Astrocyte (in vitro differentiated cells and primary cell): ENCODE results near the gene AK1. TPM values are rescaled to one million over a fixed set of nuclear protein-coding genes. Genes with fewer than 3 reads are reported as not detected.

Source experiments
- DNase-seq: peaks from one replicate; pipeline ENCODE4 v3.0.0-alpha.2; 2010; ENCODE audit warnings: low read depth
- FAIRE-seq: peaks from 2 replicates; lab custom pipeline; 2011; peaks lifted over from hg19 to GRCh38; lab: Jason Lieb, UNC
- H2AFZ ChIP-seq: 2 replicates; pipeline ENCODE4 v1.6.0; 2012; ENCODE audit warnings: low read depth, low read length, inconsistent platforms
- H3K27ac ChIP-seq: 2 replicates; pipeline ENCODE4 v1.5.1; 2011; ENCODE audit warnings: low read depth, low read length, inconsistent platforms
- H3K27me3 ChIP-seq: 2 replicates; pipeline ENCODE4 v1.6.0; 2011; ENCODE audit warnings: low read length, inconsistent platforms; ENCODE audit not compliant: insufficient read depth
- H3K36me3 ChIP-seq: 2 replicates; pipeline ENCODE4 v1.5.1; 2011; ENCODE audit warnings: low read length, inconsistent platforms; ENCODE audit not compliant: insufficient read depth
- H3K4me1 ChIP-seq: 2 replicates; pipeline ENCODE4 v1.5.1; 2011; ENCODE audit warnings: low read length, inconsistent platforms; ENCODE audit not compliant: insufficient read depth
- H3K4me2 ChIP-seq: 2 replicates; pipeline ENCODE4 v1.6.0; 2012; ENCODE audit warnings: low read length, inconsistent platforms
- H3K4me3 ChIP-seq: 2 replicates; pipeline ENCODE4 v1.5.1; 2011; ENCODE audit warnings: low read depth, mild to moderate bottlenecking, low read length, inconsistent platforms; ENCODE audit not compliant: insufficient read depth
- H3K79me2 ChIP-seq: 2 replicates; pipeline ENCODE4 v1.6.0; 2012; ENCODE audit warnings: mild to moderate bottlenecking, low read length, inconsistent platforms; ENCODE audit not compliant: insufficient read depth
- H3K9ac ChIP-seq: 2 replicates; pipeline ENCODE4 v1.6.0; 2012; ENCODE audit warnings: mild to moderate bottlenecking, low read length, inconsistent platforms
- H3K9me3 ChIP-seq: 2 replicates; pipeline ENCODE4 v1.5.1; 2012; ENCODE audit warnings: low read depth, mild to moderate bottlenecking, low read length, inconsistent platforms; ENCODE audit not compliant: insufficient read depth
- H4K20me1 ChIP-seq: 2 replicates; pipeline ENCODE4 v1.6.0; 2012; ENCODE audit warnings: low read length, inconsistent platforms; ENCODE audit not compliant: insufficient read depth
- H3K27ac Mint-ChIP-seq: one replicate; pipeline ENCODE4 v1.8.0; 2021; ENCODE audit warnings: mild to moderate bottlenecking, mixed read lengths; ENCODE audit not compliant: unreplicated experiment
- H3K27me3 Mint-ChIP-seq: one replicate; pipeline ENCODE4 v1.8.0; 2021; ENCODE audit warnings: low read depth, mixed read lengths; ENCODE audit not compliant: unreplicated experiment
- H3K36me3 Mint-ChIP-seq: one replicate; pipeline ENCODE4 v1.8.0; 2021; ENCODE audit warnings: low read depth, mixed read lengths; ENCODE audit not compliant: unreplicated experiment
- H3K4me1 Mint-ChIP-seq: one replicate; pipeline ENCODE4 v1.8.0; 2021; ENCODE audit warnings: low read depth, mixed read lengths; ENCODE audit not compliant: unreplicated experiment
- H3K4me3 Mint-ChIP-seq: one replicate; pipeline ENCODE4 v1.8.0; 2021; ENCODE audit warnings: mild to moderate bottlenecking, moderate library complexity, mixed read lengths; ENCODE audit not compliant: unreplicated experiment
- H3K9me3 Mint-ChIP-seq: one replicate; pipeline ENCODE4 v1.8.0; 2021; ENCODE audit warnings: mild to moderate bottlenecking, mixed read lengths; ENCODE audit not compliant: unreplicated experiment
- EZH2 ChIP-seq: IDR thresholded peaks from 2 replicates; pipeline ENCODE4 v1.6.1; 2012; ENCODE audit warnings: mild to moderate bottlenecking, low read length, inconsistent platforms; ENCODE audit not compliant: insufficient read depth
- total RNA-seq: library from RNA; stranded (reverse); gene quantifications from 2 replicates; pipeline ENCODE4 v1.2.1, GENCODE V29; 2021
- TF ChIP-seq, protein P1 (sequence below): IDR thresholded peaks from 2 replicates; pipeline ENCODE4 v1.5.1; 2011; ENCODE audit warnings: low read depth, mild to moderate bottlenecking, inconsistent platforms, low read length, moderate library complexity; ENCODE audit not compliant: insufficient read depth

AK1 gene
- total RNA-seq, 1 donor from 2014 or later, result 78.0 TPM

DNA sequence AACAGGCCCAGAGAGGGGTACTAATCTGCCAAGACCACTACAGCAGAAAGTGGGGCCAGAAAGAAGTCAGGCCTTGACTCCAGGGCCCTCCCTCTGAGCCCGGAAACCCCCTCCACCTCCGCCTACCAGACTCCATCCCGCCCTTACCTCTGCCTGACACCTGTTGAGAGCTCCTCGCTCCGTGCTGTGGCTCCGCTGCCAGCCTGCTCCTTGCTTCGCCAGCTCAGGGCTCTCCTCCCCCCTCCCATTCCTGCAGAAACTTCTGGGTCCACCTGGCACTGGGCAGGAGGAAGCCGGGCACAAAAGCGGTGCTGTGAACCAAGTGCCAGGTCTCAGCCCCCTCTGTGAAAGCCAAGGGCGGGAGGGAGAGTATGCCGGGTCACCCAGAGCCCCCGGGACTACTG lies 28.3 kb upstream of the AK1 start:
- Histone ChIP-seq H3K79me2 (no peaks in the 10 kb centered on the region), H2AFZ (no peak overlapping the region), H3K9me3 (no peaks in the 10 kb centered on the region), H3K9ac (no peak overlapping the region), H3K4me1 (peaks cover 5% of the 10 kb centered on the region), H3K27ac (no peak overlapping the region), H3K4me3 (no peak overlapping the region), H4K20me1 (no peaks in the 10 kb centered on the region), H3K4me2 (no peak overlapping the region), H3K27me3 (no peaks in the 10 kb centered on the region), H3K36me3 (no peaks in the 10 kb centered on the region)
- TF ChIP-seq EZH2, result no peak
- TF ChIP-seq, protein P1, sequence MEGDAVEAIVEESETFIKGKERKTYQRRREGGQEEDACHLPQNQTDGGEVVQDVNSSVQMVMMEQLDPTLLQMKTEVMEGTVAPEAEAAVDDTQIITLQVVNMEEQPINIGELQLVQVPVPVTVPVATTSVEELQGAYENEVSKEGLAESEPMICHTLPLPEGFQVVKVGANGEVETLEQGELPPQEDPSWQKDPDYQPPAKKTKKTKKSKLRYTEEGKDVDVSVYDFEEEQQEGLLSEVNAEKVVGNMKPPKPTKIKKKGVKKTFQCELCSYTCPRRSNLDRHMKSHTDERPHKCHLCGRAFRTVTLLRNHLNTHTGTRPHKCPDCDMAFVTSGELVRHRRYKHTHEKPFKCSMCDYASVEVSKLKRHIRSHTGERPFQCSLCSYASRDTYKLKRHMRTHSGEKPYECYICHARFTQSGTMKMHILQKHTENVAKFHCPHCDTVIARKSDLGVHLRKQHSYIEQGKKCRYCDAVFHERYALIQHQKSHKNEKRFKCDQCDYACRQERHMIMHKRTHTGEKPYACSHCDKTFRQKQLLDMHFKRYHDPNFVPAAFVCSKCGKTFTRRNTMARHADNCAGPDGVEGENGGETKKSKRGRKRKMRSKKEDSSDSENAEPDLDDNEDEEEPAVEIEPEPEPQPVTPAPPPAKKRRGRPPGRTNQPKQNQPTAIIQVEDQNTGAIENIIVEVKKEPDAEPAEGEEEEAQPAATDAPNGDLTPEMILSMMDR, result no peak
- DNase-seq (no peak), FAIRE-seq (no peak)
- Mint-ChIP-seq H3K27ac (no peak overlapping the region), H3K36me3 (peaks cover 2% of the 10 kb centered on the region), H3K4me3 (no peak overlapping the region), H3K27me3 (peaks cover 4% of the 10 kb centered on the region), H3K9me3 (no peaks in the 10 kb centered on the region), H3K4me1 (peaks cover 7% of the 10 kb centered on the region)

DNA sequence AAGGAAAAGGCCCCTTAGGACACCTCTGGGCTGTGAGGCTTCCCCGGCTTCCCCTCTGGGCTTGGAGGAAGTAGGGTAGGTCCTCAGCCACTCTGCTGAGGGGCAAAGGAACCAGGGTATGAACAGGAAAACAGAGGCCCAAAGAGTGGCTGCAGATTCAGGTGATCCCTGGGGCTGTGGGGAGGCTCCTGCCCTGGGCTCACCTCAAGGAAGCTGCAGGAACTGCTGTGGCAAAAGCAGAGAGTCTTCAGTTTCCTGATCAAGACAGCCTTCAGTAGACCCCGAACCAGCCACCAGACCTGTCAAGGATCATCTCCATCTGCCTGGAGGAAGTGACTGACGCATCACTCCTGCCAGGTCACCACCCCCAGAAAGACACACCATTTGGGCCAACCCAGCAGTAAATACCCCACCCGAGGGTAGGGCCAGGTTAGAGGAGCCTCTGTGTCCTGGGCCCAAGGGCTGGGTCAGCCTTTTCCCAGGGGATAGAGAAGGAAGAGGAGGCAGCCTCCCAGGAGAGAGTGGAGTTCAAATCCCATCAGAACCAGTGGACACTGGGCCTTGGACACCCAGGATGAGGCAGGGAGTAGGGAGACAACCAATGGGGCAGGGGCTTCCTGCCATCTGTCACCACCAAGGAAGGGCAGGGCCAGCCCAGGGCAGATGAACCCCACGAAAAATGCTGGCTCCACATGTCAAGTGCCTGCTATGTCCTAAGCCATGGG lies 27.7 kb upstream of the AK1 start:
- Mint-ChIP-seq H3K4me3 (no peak overlapping the region), H3K27me3 (peaks cover 2% of the 10 kb centered on the region), H3K9me3 (no peaks in the 10 kb centered on the region), H3K36me3 (no peaks in the 10 kb centered on the region), H3K27ac (peak overlapping the region; percentile 66), H3K4me1 (peaks cover 7% of the 10 kb centered on the region)
- H3K27me3 ChIP-seq, result no peaks in the 10 kb centered on the region
- no peaks in the 10 kb centered on the region for H3K36me3 ChIP-seq
- H4K20me1 ChIP-seq, result no peaks in the 10 kb centered on the region
- no peak for DNase-seq
- H3K4me1 ChIP-seq, result peaks cover 5% of the 10 kb centered on the region
- no peak overlapping the region for H3K9ac ChIP-seq
- no peak overlapping the region for H3K4me2 ChIP-seq
- no peak overlapping the region for H3K27ac ChIP-seq
- no peak overlapping the region for H3K4me3 ChIP-seq
- no peak overlapping the region for H2AFZ ChIP-seq
- H3K79me2 ChIP-seq, result no peaks in the 10 kb centered on the region
- H3K9me3 ChIP-seq, result no peaks in the 10 kb centered on the region
- TF ChIP-seq EZH2, result no peak
- TF ChIP-seq, protein P1, result no peak
- FAIRE-seq, result no peak

DNA sequence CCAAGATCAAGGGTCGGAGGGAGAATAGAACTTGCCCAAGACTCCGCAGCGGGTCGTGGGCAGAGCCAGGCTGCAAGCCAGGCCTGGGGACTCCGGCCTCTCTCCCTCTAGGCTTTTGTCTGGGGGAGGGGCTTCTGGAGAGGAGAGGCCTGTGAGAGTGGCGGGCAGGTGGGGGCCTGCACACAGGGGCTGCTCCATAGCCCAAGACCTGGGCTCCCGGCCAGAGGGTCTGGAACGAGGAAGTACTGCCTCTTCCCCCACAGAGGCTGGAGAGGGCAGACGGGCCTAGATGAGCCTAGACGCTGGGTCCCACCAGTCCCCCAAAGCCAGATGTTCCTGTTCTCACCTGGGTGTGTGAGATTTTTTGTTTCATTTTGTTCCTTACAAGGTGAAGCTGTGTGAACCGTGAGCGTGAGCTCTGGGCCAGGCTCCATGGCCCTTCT lies 27.1 kb upstream of the AK1 start:
- H3K27ac Mint-ChIP-seq, result no peak overlapping the region
- no peak overlapping the region for H3K27ac ChIP-seq
- DNase-seq, result no peak
- TF ChIP-seq, protein P1, result no peak
- no peak for TF ChIP-seq EZH2
- no peak overlapping the region for H3K4me3 ChIP-seq
- H2AFZ ChIP-seq, result no peak overlapping the region
- H3K27me3 ChIP-seq, result no peaks in the 10 kb centered on the region
- peaks cover 2% of the 10 kb centered on the region for H3K27me3 Mint-ChIP-seq
- no peaks in the 10 kb centered on the region for H3K9me3 Mint-ChIP-seq
- H3K36me3 Mint-ChIP-seq, result no peaks in the 10 kb centered on the region
- no peaks in the 10 kb centered on the region for H3K36me3 ChIP-seq
- no peak overlapping the region for H3K9ac ChIP-seq
- H3K9me3 ChIP-seq, result no peaks in the 10 kb centered on the region
- H3K4me2 ChIP-seq, result no peak overlapping the region
- H3K4me3 Mint-ChIP-seq, result no peak overlapping the region
- no peaks in the 10 kb centered on the region for H4K20me1 ChIP-seq
- peaks cover 7% of the 10 kb centered on the region for H3K4me1 Mint-ChIP-seq
- no peak for FAIRE-seq
- H3K79me2 ChIP-seq, result no peaks in the 10 kb centered on the region
- peaks cover 11% of the 10 kb centered on the region for H3K4me1 ChIP-seq
